Chondrocyte (in vitro differentiated cells): ENCODE measurements around the gene BGN. TPM values are rescaled to one million over a fixed set of nuclear protein-coding genes. Genes with fewer than 3 reads are reported as not detected.
A peak's percentile ranks its signal among the peaks of the same experiment; 100 is the strongest.

ENCODE experiments used
- DNase-seq: peaks from one replicate; pipeline ENCODE4 v3.0.0; 2021; ENCODE audit warnings: mixed read lengths, low spot score
- H3K27ac Mint-ChIP-seq: one replicate; pipeline ENCODE4 v1.8.0; 2021; ENCODE audit warnings: mild to moderate bottlenecking, moderate library complexity, mixed read lengths; ENCODE audit not compliant: unreplicated experiment
- H3K27me3 Mint-ChIP-seq: 2 replicates; pipeline ENCODE4 v1.8.0; 2021; ENCODE audit warnings: low read depth, mixed read lengths
- H3K36me3 Mint-ChIP-seq: 2 replicates; pipeline ENCODE4 v1.8.0; 2021; ENCODE audit warnings: low read depth, mixed read lengths
- H3K4me1 Mint-ChIP-seq: 2 replicates; pipeline ENCODE4 v1.8.0; 2021; ENCODE audit warnings: low read depth, mild to moderate bottlenecking, mixed read lengths
- H3K4me3 Mint-ChIP-seq: one replicate; pipeline ENCODE4 v1.8.0; 2021; ENCODE audit warnings: mild to moderate bottlenecking, moderate library complexity, mixed read lengths; ENCODE audit not compliant: unreplicated experiment
- H3K9me3 Mint-ChIP-seq: 2 replicates; pipeline ENCODE4 v1.8.0; 2021; ENCODE audit warnings: low read depth, mixed read lengths
- total RNA-seq: library from RNA; stranded (reverse); gene quantifications from 3 replicates; pipeline ENCODE4 v1.2.1, GENCODE V29; 2021
- TF ChIP-seq, protein P1 (sequence below): fragments of 200-600 bp; sonication (generic); IDR thresholded peaks from 2 replicates; pipeline ENCODE4 v1.5.0; 2021; ENCODE audit warnings: antibody characterized with exemption, mild to moderate bottlenecking, moderate library complexity

The BGN gene
- total RNA-seq, 1 donor from 2014 or later = 2,632 TPM

GRCh38 chrX:153446950-153447580 lies 47.7 kb upstream of the BGN start:
- Mint-ChIP-seq H3K36me3 (no peaks in the 10 kb centered on the region), H3K9me3 (no peaks in the 10 kb centered on the region), H3K4me3 (no peak overlapping the region), H3K4me1 (no peaks in the 10 kb centered on the region), H3K27me3 (no peaks in the 10 kb centered on the region), H3K27ac (no peak overlapping the region)
- peak; percentile 91 for DNase-seq
- TF ChIP-seq, protein P1, sequence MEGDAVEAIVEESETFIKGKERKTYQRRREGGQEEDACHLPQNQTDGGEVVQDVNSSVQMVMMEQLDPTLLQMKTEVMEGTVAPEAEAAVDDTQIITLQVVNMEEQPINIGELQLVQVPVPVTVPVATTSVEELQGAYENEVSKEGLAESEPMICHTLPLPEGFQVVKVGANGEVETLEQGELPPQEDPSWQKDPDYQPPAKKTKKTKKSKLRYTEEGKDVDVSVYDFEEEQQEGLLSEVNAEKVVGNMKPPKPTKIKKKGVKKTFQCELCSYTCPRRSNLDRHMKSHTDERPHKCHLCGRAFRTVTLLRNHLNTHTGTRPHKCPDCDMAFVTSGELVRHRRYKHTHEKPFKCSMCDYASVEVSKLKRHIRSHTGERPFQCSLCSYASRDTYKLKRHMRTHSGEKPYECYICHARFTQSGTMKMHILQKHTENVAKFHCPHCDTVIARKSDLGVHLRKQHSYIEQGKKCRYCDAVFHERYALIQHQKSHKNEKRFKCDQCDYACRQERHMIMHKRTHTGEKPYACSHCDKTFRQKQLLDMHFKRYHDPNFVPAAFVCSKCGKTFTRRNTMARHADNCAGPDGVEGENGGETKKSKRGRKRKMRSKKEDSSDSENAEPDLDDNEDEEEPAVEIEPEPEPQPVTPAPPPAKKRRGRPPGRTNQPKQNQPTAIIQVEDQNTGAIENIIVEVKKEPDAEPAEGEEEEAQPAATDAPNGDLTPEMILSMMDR = no peak

GRCh38 chrX:153447581-153447960 lies 47.2 kb upstream of the BGN start:
- peak; percentile 44 for DNase-seq
- H3K4me3 Mint-ChIP-seq = no peak overlapping the region
- no peaks in the 10 kb centered on the region for H3K27me3 Mint-ChIP-seq
- no peaks in the 10 kb centered on the region for H3K9me3 Mint-ChIP-seq
- H3K4me1 Mint-ChIP-seq = no peaks in the 10 kb centered on the region
- no peaks in the 10 kb centered on the region for H3K36me3 Mint-ChIP-seq
- TF ChIP-seq, protein P1 = no peak
- H3K27ac Mint-ChIP-seq = no peak overlapping the region

DNA sequence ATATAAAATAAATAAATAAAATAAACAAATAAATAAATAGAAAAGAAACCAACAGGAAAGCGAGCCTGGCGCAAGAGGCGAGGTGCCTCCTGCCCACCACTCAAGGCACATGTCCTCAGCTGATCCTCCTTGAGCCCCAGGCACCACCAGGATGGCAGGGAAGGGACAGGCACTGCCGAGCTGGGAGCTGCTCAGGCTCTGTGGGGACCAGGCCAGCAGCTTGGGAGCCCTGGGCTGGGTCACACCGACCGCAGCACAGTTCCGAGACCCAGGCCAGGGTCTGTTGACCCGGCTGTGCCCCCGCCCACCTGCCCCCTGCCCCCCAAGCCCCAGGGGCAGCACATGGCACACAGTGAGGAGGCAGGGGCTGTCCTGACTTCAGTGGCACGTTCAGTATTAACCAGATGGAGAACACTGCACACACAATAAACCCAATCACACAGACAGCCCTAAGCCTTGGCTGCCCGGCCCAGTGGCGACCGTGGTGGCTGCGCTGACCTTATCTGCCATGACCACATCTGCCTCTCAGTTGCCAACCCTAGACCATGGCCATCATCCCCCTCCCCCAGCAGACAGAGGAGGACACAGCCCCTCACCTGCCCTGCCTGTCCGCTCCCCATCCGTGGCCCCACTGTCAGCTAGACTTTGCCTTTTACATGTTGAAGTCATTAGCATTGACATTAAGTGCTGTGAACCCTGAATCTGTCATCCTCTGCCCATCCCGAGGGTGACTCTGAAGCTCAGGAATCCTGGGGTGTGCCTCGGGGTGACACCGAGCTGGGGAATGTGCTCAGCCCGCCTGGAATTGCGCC lies 46.0 kb upstream of the BGN start:
- Mint-ChIP-seq H3K27me3 (no peaks in the 10 kb centered on the region), H3K4me3 (no peak overlapping the region), H3K9me3 (no peaks in the 10 kb centered on the region), H3K27ac (no peak overlapping the region), H3K4me1 (no peaks in the 10 kb centered on the region), H3K36me3 (no peaks in the 10 kb centered on the region)
- peak; percentile 67 for DNase-seq
- TF ChIP-seq, protein P1 = no peak

GRCh38 chrX:153449368-153450113 lies 45.2 kb upstream of the BGN start:
- Mint-ChIP-seq H3K36me3 (no peaks in the 10 kb centered on the region), H3K27ac (no peak overlapping the region), H3K9me3 (no peaks in the 10 kb centered on the region), H3K4me1 (no peaks in the 10 kb centered on the region), H3K4me3 (no peak overlapping the region), H3K27me3 (no peaks in the 10 kb centered on the region)
- DNase-seq = peak; percentile 68
- TF ChIP-seq, protein P1 = no peak
